ENCODE measurements around the gene FLT4.

GRCh38 chr5:180645274-180646204, 3.9 kb downstream of the FLT4 start:
- TF ChIP-seq, protein P1, sequence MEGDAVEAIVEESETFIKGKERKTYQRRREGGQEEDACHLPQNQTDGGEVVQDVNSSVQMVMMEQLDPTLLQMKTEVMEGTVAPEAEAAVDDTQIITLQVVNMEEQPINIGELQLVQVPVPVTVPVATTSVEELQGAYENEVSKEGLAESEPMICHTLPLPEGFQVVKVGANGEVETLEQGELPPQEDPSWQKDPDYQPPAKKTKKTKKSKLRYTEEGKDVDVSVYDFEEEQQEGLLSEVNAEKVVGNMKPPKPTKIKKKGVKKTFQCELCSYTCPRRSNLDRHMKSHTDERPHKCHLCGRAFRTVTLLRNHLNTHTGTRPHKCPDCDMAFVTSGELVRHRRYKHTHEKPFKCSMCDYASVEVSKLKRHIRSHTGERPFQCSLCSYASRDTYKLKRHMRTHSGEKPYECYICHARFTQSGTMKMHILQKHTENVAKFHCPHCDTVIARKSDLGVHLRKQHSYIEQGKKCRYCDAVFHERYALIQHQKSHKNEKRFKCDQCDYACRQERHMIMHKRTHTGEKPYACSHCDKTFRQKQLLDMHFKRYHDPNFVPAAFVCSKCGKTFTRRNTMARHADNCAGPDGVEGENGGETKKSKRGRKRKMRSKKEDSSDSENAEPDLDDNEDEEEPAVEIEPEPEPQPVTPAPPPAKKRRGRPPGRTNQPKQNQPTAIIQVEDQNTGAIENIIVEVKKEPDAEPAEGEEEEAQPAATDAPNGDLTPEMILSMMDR (IDR thresholded peaks at IDR 0.05), result no peak
- no peak for TF ChIP-seq REST (IDR thresholded peaks at IDR 0.05; ENCODE audit: insufficient read depth in 1 of 2, low read depth in 2 of 2, low read length in 1 of 2)
- TF ChIP-seq POLR2AphosphoS5 (IDR thresholded peaks at IDR 0.05; ENCODE audit: low read depth, low read length), result no peak
- TF ChIP-seq SIN3A (IDR thresholded peaks at IDR 0.05; ENCODE audit: borderline replicate concordance, insufficient read depth, low read depth, low read length), result no peak
